NCI-H2227 (cell line): ENCODE data around the gene ANKRD37.

Experiments
- DNase-seq: peaks from one replicate; lab custom pipeline; 2025; ENCODE audit not compliant: unreplicated experiment; lab: John Stamatoyannopoulos, UW

Gene ANKRD37

DNA sequence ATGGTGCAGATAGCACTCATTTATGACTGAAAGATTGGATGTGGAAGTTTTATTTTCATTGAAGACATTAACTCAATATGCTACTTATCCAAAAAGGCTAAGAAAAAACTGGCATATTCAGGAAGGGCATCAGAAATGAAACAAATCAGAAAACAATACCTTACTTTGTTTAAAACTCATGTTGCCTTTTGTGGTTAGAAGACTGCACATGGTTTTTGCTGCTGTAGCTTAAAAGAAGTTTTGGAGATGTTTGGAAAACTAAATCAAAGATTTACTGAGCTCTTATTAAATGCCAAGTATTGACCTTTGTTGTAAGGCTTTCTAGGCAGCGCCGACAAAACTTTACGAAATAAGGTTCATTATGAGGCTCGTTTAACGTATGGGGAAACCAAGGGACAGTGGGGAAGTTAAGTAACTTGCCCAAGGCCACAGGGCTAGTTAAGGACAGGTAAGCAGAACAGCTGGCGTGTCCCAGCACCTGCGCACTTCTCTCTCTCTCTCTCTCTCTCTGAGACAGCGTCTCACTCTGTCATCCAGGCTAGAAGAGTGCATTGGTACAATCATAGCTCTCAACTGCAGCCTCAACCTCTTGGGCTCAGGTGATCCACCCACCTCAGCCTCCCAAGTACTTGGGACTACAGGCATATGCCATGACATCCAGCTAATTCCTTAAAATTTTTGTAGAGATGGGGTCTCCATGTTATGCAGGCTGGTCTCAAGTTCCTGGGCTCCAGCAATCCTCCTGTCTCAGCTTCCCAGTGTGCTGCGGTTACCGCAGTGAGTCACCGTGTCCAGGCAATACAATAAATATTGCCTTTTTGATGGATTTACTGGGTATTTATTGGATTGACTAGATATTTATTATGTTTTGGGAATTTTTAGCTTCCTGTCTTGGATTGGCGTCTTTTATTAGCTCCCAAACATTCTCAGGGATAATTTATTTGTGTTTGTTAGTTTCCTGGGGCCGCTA is 17.0 kb upstream of the ANKRD37 start:
- DNase-seq = no peak

- DNase-seq = no peak
These were observed 16.3 kb upstream of the ANKRD37 start for GRCh38 chr4:185380320-185380719.

DNA sequence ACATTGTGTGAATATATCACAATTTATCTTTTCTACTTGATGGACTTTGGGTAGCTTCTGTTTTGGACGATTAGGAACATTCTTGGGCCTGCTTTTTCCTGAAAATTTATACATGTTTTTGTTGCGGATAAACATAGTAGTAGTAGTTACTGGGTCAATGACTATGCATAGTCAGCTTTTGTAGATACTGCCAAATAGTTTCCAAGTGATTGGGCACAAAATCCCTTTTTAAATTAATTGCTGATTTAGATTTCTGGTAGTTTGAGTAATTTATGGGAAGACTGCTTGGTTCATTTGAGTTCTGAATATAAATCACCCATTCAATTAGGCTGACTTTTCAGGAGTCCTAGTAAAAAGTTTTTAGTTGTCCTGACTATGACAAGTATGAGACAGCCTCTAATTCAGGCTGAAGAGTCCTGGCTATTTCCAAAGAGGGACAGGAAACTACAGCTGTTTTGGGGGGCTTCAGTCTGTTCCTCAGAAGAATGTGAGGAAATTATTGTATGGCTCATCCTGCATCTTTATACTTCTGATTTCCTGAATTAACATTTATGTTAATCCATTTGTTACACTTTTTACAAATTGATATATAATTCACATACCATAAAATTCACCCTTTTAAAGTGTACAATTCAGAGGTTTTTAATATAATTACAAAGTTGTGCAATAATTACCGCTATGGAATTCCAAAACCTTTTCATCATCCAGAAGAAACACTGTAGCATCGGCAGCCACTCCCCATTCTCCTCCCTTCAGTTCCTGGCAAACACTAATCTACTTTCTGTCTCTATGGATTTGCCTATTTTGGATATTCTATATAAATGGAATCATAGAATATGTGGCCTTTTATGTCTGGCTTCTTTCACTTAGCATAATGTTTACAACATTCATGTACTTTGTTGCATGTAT is 15.1 kb upstream of the ANKRD37 start:
- no peak for DNase-seq

GRCh38 chr4:185382754-185383153 is 13.9 kb upstream of the ANKRD37 start:
- DNase-seq = no peak

DNA sequence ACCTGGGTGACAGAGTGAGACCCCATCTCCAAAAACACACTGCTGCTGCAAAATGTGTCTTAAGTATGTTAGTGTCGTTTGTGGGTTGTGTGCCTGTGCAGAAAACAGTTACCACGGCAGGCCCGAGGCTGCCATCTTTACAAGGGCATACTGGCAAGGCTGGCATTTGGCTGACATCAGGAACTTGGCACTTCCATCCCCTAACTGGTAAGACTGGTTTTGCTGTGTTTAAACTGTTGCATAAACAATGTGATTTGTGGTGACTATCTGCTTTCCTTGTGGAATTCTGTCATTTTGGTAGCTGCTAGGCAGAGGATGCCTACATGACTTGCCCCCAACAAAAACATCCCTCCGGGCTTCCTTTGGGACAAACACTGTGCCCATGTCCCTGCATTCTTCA is 13.2 kb upstream of the ANKRD37 start:
- no peak for DNase-seq

- no peak for DNase-seq
These were observed 12.6 kb upstream of the ANKRD37 start for GRCh38 chr4:185384061-185384460.

DNA sequence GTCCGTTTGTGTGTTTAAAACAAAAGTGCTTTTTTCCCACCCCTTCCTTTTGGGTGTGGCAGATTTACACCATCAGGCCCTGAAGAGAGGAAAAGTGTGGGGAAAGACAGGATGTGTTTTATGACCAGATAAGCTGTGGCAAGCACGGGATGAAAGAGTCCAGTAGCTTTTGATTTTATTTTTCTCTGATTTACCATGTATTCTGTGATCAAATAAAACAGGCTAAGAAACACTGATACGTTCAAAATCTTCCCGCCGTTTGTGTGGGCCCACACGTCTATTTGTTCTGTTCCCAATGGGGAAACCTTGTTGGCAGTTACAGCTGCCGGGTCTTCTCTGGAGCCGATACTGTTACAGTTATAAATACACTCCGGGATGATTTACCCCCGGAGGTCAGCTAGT is 11.7 kb upstream of the ANKRD37 start:
- DNase-seq = no peak

DNA sequence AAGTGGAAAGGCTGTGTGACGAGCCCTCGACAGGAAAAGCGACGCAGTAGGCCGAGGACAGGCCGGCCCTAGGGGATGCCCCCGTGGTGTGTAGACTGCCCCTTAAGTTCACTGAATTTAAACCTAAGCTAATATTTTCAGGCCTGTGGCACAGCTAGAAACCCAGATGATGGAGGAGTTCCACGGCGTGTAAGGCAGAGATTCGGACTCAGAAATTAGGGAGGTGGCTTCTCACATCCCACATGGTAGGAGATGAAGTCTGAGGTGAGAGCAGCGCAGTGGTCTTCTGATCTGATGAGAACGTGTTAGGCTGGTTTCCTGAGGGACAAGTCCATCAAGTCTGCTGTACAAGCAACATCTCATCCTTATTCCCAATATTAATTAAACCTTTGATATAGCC is 8.7 kb upstream of the ANKRD37 start:
- no peak for DNase-seq

DNA sequence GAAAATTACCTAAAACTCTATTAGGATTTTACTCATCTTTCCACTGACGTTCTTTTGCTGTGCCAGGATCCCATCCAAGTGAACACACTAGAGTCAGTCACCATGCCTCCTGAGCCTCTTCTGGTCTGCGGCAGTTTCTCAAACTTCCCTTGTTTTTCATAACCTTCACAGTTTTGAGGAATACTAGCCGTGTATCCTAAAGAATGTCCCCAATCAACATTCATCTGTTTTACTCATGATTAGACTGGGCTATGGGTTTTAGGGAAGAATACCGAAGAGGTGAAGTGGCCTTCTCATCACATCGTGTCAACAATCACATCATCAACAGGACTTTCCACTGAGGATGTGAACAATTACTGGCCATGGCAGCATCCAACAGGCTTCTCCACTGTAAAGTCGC is 5.7 kb upstream of the ANKRD37 start:
- no peak for DNase-seq

- no peak for DNase-seq
These were observed 4.5 kb upstream of the ANKRD37 start for GRCh38 chr4:185392156-185392555.

GRCh38 chr4:185394568-185395237 is 1.9 kb upstream of the ANKRD37 start:
- no peak for DNase-seq

GRCh38 chr4:185395238-185395955 is 1.2 kb upstream of the ANKRD37 start, which contains the start of gene LRP2BP:
Gene LRP2BP, minus strand, starts transcription at chr4:185395924. Its CDS starts 17,738 bp downstream, at chr4:185378186.
- DNase-seq = no peak

DNA sequence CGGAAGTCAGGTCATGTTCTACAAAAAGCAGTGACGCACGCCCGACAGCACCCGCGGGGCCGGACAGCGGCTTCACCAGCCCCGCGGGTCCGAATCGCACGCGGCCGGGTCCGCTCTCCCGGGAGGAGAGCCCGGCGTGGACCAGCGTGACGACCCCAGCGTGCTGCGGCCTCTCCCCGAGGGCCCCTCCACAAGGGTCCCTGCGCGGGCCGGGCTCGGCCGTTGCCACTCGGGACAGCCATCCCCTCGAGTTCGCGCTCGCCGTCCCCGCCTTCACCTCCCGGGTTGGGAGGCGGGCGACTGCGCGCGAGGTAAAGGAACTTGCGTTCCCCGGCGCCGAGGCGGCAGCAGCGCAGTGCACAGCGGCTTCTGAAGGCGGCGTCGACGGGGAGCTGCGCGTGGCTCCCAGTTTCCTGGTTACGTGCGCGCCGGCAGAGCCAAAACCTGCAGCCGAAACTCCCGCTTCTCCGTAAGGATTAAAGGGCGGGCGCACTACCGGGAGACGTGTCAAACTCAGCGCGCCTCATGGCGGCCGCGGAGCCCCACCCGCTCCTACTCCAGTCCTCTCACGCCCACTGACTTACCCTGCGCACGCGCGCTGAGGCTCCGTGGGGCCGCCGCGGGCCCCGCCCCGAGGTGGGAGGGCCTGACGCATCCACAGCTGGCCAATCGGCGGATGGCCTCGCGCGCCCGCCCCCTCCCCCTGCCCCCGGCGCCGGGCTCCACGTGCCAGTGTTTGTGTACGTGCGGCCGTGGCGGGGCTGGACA is 501 bp upstream of the ANKRD37 start:
- DNase-seq = peak; percentile 97

DNA sequence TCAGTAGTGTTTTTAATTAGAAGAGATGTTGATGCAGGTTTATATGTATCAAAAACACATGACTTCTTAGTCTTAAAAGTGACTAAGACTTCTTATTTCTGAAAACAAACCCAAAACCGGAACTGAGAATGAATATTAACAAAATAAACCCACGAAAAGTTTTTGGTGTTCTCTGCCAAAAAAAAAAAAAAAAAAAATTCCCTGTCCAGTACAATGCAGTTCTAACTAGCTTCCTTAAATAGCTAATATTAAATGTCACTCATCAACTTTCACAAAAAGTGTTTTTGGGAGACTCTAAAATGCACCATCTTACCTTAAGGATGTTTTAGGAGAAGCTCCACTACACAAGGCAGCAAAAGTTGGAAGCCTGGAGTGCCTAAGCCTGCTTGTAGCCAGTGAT is 2.0 kb downstream of the ANKRD37 start:
- no peak for DNase-seq

GRCh38 chr4:185399466-185399865 is 2.8 kb downstream of the ANKRD37 start:
- DNase-seq = no peak

GRCh38 chr4:185404031-185404430 is 7.4 kb downstream of the ANKRD37 start:
- peak; percentile 80 for DNase-seq

GRCh38 chr4:185405296-185405999 is 8.8 kb downstream of the ANKRD37 start:
- no peak for DNase-seq

DNA sequence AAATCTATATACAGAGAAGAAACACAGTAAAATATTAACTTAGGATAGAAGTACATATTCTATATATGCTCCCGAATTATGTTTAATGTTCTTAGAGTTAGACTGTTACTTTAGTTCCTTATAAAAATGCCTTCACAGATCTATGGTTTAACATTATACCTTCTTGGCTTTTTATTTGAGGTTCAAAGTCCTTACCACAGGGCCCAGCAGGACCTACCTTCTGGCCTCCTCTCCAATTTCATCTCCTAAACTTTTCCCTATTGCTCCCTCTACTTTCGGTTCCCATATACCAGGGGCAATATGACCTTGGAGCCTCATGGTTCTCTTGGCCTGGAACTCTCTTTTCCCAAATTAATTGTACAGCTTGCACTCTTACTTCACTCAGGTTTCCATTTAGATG is 11.8 kb downstream of the ANKRD37 start:
- no peak for DNase-seq

DNA sequence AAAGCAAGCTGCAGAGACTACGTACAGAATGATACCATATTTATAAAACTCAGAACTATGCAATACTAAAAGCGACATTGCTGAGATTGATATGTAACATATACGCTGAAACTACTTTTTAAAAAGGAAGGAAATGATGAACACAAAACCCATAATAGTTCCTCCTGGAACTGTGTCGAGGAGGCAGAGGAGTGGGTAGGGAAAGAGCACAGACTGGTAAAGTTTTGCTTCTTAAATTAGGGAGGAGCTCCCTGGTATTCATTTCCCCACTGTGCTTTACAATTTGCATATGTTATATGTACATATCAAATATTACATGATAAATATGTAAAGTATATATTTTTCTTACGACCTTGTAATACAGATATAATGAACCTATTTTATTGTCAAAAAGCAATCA is 15.2 kb downstream of the ANKRD37 start:
- DNase-seq = no peak
